ENCODE results near the gene TXNDC15.

- TF ChIP-seq POLR2A (IDR thresholded peaks at IDR 0.05) (peak in 3 of 4 donors; percentile 23 to 66 (median 45)), CTCF (IDR thresholded peaks at IDR 0.05) (peak in 1 of 6 experiments; percentile 14)
Measured at GRCh38 chr5:134873987-134874830, at the start of gene TXNDC15.

Measured in esophagus squamous epithelium (tissue), 4 donors.